ENCODE data around the gene KCNMA1.

- no peak for TF ChIP-seq CTCF (IDR thresholded peaks at IDR 0.05 in 4 of 5, conservative IDR thresholded peaks at IDR 0.05 in 1 of 5)
- no peak for TF ChIP-seq POLR2A (IDR thresholded peaks at IDR 0.05)
Observed at GRCh38 chr10:76945166-76945565, 692.4 kb downstream of the KCNMA1 start.
